VCaP (cell line): ENCODE results near the gene CAPG.
A peak's percentile ranks its signal among the peaks of the same experiment; 100 is the strongest.
"Not testable (repeated sequence)": the region's sequence is repeated elsewhere in the genome, so short reads cannot be mapped to it uniquely, and the experiment has no call there.

Experiments used
- H3K27ac ChIP-seq: fragments of 450-650 bp; 2 replicates; pipeline ENCODE4 v1.5.1; 2017
- CTCF ChIP-seq: fragments of 450-650 bp; conservative IDR thresholded peaks from 2 replicates; pipeline ENCODE4 v1.5.1; 2017; ENCODE audit warnings: mild to moderate bottlenecking, moderate library complexity

CAPG gene

GRCh38 chr2:85376291-85377065 is 33.7 kb downstream of the CAPG start:
- TF ChIP-seq CTCF = no peak
- H3K27ac ChIP-seq = no peak overlapping the region

GRCh38 chr2:85371045-85371444 is 39.1 kb downstream of the CAPG start:
- TF ChIP-seq CTCF = no peak
- H3K27ac ChIP-seq = no peak overlapping the region

- TF ChIP-seq CTCF = no peak
- H3K27ac ChIP-seq = peak overlapping the region; percentile 86
These were observed 40.7 kb downstream of the CAPG start for GRCh38 chr2:85369500-85369899.

- H3K27ac ChIP-seq = peak overlapping the region; percentile 86
- no peak for TF ChIP-seq CTCF
These were observed 41.2 kb downstream of the CAPG start for GRCh38 chr2:85368921-85369320.

GRCh38 chr2:85367180-85367579 is 43.0 kb downstream of the CAPG start:
- no peak for TF ChIP-seq CTCF
- no peak overlapping the region for H3K27ac ChIP-seq

GRCh38 chr2:85362653-85363387 is 47.3 kb downstream of the CAPG start:
- not testable (repeated sequence) for H3K27ac ChIP-seq

GRCh38 chr2:85357736-85358135 is 52.4 kb downstream of the CAPG start:
- TF ChIP-seq CTCF = no peak
- H3K27ac ChIP-seq = no peak overlapping the region

- H3K27ac ChIP-seq = no peak overlapping the region
- TF ChIP-seq CTCF = no peak
These were observed 54.0 kb downstream of the CAPG start for GRCh38 chr2:85356186-85356585.
